Sigmoid colon (tissue), 7 donors: ENCODE data around the gene SPRR4. TPM values are rescaled to one million over a fixed set of nuclear protein-coding genes. Genes with fewer than 3 reads are reported as not detected.

ENCODE experiments used
- DNase-seq: peaks from one replicate; pipeline ENCODE4 v3.0.0-alpha.2; 2019
- H3K27ac ChIP-seq, 4 donors: fragments of 200-600 bp; sonication (generic); one replicate each; pipeline ENCODE4 v1.5.1; 2016 to 2019; ENCODE audit warnings: mild to moderate bottlenecking in 1 of 4
- H3K27me3 ChIP-seq, 3 donors: fragments of 200-600 bp; sonication (generic); one replicate each; pipeline ENCODE4 v1.5.1; 2019; ENCODE audit warnings: mild to moderate bottlenecking in 1 of 3
- H3K36me3 ChIP-seq, 4 donors: fragments of 200-600 bp; sonication (generic); one replicate each; pipeline ENCODE4 v1.5.1; 2016 to 2019
- H3K4me1 ChIP-seq, 4 donors: fragments of 200-600 bp; sonication (generic); one replicate each; pipeline ENCODE4 v1.5.1; 2017 to 2019
- H3K4me3 ChIP-seq, 4 donors: fragments of 200-600 bp; sonication (generic); one replicate each; pipeline ENCODE4 v1.5.1; 2017 to 2019; ENCODE audit warnings: mild to moderate bottlenecking in 2 of 4, moderate library complexity in 1 of 4
- H3K9me3 ChIP-seq, 4 donors: fragments of 200-600 bp in 3 of 4; sonication (generic) in 3 of 4; one replicate each; pipeline versions ENCODE4 v1.5.1 to v1.6.1; 2013 to 2019
- CTCF ChIP-seq, 4 experiments: fragments of 450-650 bp in 3 of 4; fragments of 200-600 bp in 1 of 4; IDR thresholded peaks; one replicate each; pipeline ENCODE4 v1.5.1; 2016 to 2019; ENCODE audit warnings: antibody characterized with exemption in 4 of 4, mild to moderate bottlenecking in 3 of 4, moderate library complexity in 2 of 4
- EP300 ChIP-seq, 4 donors: sonication (generic); formaldehyde crosslinking; IDR thresholded peaks; one replicate each; pipeline ENCODE4 v1.6.1; 2017; ENCODE audit warnings: antibody characterized with exemption in 4 of 4
- POLR2A ChIP-seq, 2 donors: fragments of 450-650 bp; IDR thresholded peaks; one replicate each; pipeline ENCODE4 v1.6.1; 2016; ENCODE audit warnings: antibody characterized with exemption in 2 of 2, mild to moderate bottlenecking in 2 of 2, moderate library complexity in 2 of 2
- POLR2AphosphoS5 ChIP-seq, 4 donors: sonication (generic); formaldehyde crosslinking; IDR thresholded peaks; one replicate each; pipeline ENCODE4 v1.6.1; 2017; ENCODE audit warnings: antibody characterized with exemption in 4 of 4
- WGBS, 2 donors: extraction: QIAGEN DNeasy Blood & Tissue Kit; methylation state at CpG; one replicate each; pipeline ENCODE4 v1.1.7; 2013; 5-methylcytosine and 5-hydroxymethylcytosine counted together
- intact Hi-C: fragments of 100-400 bp; cut with DNase I; formaldehyde crosslinking; loops from one replicate; pipeline ENCODE4 v1.15.1; 2023
- polyA plus RNA-seq, 3 donors: library from polyadenylated mRNA; stranded (reverse); fragments of 200-250 nt; gene quantifications; one replicate each; pipeline ENCODE4 v1.2.3, GENCODE V29; 2013
- total RNA-seq, 4 donors: library from RNA; depleted of rRNA; stranded (reverse); fragments of >200 nt; gene quantifications; one replicate each; pipeline ENCODE4 v1.1.0, GENCODE V29; 2016
- donor health status: healthy with polysubstance abuse.
- donor health status: Bipolar disorder and iron deficiency.
- donor health status: healthy.

Gene SPRR4
- total and polyA plus RNA-seq, 7 donors, result not detected

GRCh38 chr1:152933196-152933595 lies 37.3 kb upstream of the SPRR4 start:
- no peaks in the 10 kb centered on the region for H3K4me1 ChIP-seq
- intact Hi-C loops, result no loop called here
- no peak for DNase-seq
- H3K4me3 ChIP-seq, result no peak overlapping the region
- H3K27me3 ChIP-seq, result no peaks in the 10 kb centered on the region
- H3K9me3 ChIP-seq, result no peaks in the 10 kb centered on the region
- H3K27ac ChIP-seq, result no peak overlapping the region
- TF ChIP-seq EP300 (IDR thresholded peaks at IDR 0.05) (no peak), CTCF (IDR thresholded peaks at IDR 0.05) (no peak), POLR2A (IDR thresholded peaks at IDR 0.05) (no peak), POLR2AphosphoS5 (IDR thresholded peaks at IDR 0.05) (no peak)
- H3K36me3 ChIP-seq, result no peaks in the 10 kb centered on the region
- WGBS, 2 donors, result 48 to 65% methylated on average over 2 of the region's 2 CpGs

- TF ChIP-seq POLR2AphosphoS5 (IDR thresholded peaks at IDR 0.05) (no peak), CTCF (IDR thresholded peaks at IDR 0.05) (no peak), EP300 (IDR thresholded peaks at IDR 0.05) (no peak), POLR2A (IDR thresholded peaks at IDR 0.05) (no peak)
- Histone ChIP-seq H3K27ac (no peak overlapping the region), H3K4me3 (no peak overlapping the region), H3K4me1 (no peaks in the 10 kb centered on the region), H3K9me3 (no peaks in the 10 kb centered on the region), H3K27me3 (no peaks in the 10 kb centered on the region), H3K36me3 (no peaks in the 10 kb centered on the region)
- WGBS, 2 donors, result 82 to 90% methylated on average over 1 of the region's 1 CpG
- intact Hi-C loops, result no loop called here
- no peak for DNase-seq
These were observed 29.8 kb upstream of the SPRR4 start for GRCh38 chr1:152940614-152941013.

- H3K4me1 ChIP-seq, result no peaks in the 10 kb centered on the region
- TF ChIP-seq POLR2AphosphoS5 (IDR thresholded peaks at IDR 0.05) (no peak), EP300 (IDR thresholded peaks at IDR 0.05) (no peak), POLR2A (IDR thresholded peaks at IDR 0.05) (no peak), CTCF (IDR thresholded peaks at IDR 0.05) (no peak)
- H3K27me3 ChIP-seq, result no peaks in the 10 kb centered on the region
- H3K27ac ChIP-seq, result no peak overlapping the region
- intact Hi-C loops, result no loop called here
- no peaks in the 10 kb centered on the region for H3K9me3 ChIP-seq
- H3K4me3 ChIP-seq, result no peak overlapping the region
- H3K36me3 ChIP-seq, result no peaks in the 10 kb centered on the region
- WGBS, 2 donors, result 48 to 73% methylated on average over 8 of the region's 8 CpGs
- no peak for DNase-seq
These were observed 29.3 kb upstream of the SPRR4 start for GRCh38 chr1:152941037-152941711.

GRCh38 chr1:152942161-152942560 lies 28.3 kb upstream of the SPRR4 start:
- Histone ChIP-seq H3K27ac (no peak overlapping the region), H3K4me1 (no peaks in the 10 kb centered on the region), H3K36me3 (no peaks in the 10 kb centered on the region), H3K27me3 (no peaks in the 10 kb centered on the region), H3K4me3 (no peak overlapping the region), H3K9me3 (no peaks in the 10 kb centered on the region)
- TF ChIP-seq POLR2AphosphoS5 (IDR thresholded peaks at IDR 0.05) (no peak), CTCF (IDR thresholded peaks at IDR 0.05) (no peak), POLR2A (IDR thresholded peaks at IDR 0.05) (no peak), EP300 (IDR thresholded peaks at IDR 0.05) (no peak)
- 84 to 92% methylated on average over 2 of the region's 2 CpGs for WGBS, 2 donors
- intact Hi-C loops, result no loop called here
- DNase-seq, result no peak

GRCh38 chr1:152946248-152946647 lies 24.2 kb upstream of the SPRR4 start:
- Histone ChIP-seq H3K27ac (no peak overlapping the region), H3K4me1 (no peaks in the 10 kb centered on the region), H3K4me3 (no peak overlapping the region), H3K36me3 (no peaks in the 10 kb centered on the region), H3K27me3 (no peaks in the 10 kb centered on the region), H3K9me3 (no peaks in the 10 kb centered on the region)
- intact Hi-C loops, result no loop called here
- no peak for DNase-seq
- TF ChIP-seq CTCF (IDR thresholded peaks at IDR 0.05) (no peak), POLR2A (IDR thresholded peaks at IDR 0.05) (no peak), EP300 (IDR thresholded peaks at IDR 0.05) (no peak), POLR2AphosphoS5 (IDR thresholded peaks at IDR 0.05) (no peak)
- WGBS, 2 donors, result 75 to 85% methylated on average over 3 of the region's 3 CpGs
